ENCODE data around the gene VRK3. TPM values are rescaled to one million over a fixed set of nuclear protein-coding genes. Genes with fewer than 3 reads are reported as not detected.

The VRK3 gene
- total and polyA plus RNA-seq, 11 donors: 9.9 to 33.7 (median 23.1) TPM

DNA sequence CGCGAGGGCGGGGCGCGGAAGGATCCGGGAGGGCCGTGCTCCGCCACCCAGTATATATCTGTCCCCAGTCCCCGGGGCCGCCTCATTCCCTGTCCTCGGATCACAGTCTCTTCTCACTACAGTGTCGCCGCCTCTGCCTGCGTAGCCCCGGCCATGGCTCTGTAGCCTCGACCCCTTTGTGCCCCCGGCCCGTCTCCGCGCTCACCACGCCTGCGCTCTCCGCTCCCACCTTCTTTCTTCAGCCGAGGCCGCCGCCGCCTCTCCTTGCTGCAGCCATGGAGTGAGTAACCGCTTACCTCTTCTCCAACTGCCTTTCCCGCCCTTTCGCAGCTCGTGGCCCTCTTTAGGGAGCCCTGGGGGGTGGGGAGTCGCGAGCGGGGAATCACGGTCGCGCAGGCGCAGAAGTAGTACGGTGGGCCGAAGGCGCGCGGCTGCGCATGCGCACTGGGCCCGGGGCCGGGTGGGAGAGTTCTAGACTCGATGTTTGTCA, 96.0 kb downstream of the VRK3 start, which contains the start of the genes ATF5 and NUP62:
Gene ATF5 (plus strand): TSS at position 85 of the 490 bp plus-strand sequence. CDS start 1,646 bp downstream, outside the sequence.
Gene NUP62 (minus strand): TSS at position 384 of the 490 bp plus-strand sequence. CDS start 19,697 bp downstream, outside the sequence.
- peak within 1 kb of the TSS; percentile 54 to 99 (median 87) for H3K4me3 ChIP-seq
- H3K36me3 ChIP-seq: peaks cover 0 to 34% (median 20%) of the 10 kb centered on the region in 9 donors
- H3K27me3 ChIP-seq: no peaks in the 10 kb centered on the region
- peaks cover 0 to 45% (median 26%) of the 10 kb centered on the region in 12 donors for H3K4me1 ChIP-seq
- no peak for TF ChIP-seq CTCF (IDR thresholded peaks at IDR 0.05)
- ATAC-seq: peak; percentile 60 to 76 (median 74)
- 0 to 1% (median 0%) methylated on average over 37 to 48 of the region's 48 CpGs for WGBS, 4 donors
- H3K27ac ChIP-seq: peak within 1 kb of the TSS; percentile 87 to 98 (median 94)
- DNase-seq: peak; percentile 89 to 96 (median 92)
- intact Hi-C loops (cut with DNase I): loop anchor here in 1 of 10 donors (5.0 kb wide), 1 partner anchor 52 kb away; the partner anchor contains the start of genes AKT1S1 and TBC1D17
- no peaks in the 10 kb centered on the region for H3K9me3 ChIP-seq

- no peak for DNase-seq
- H3K9me3 ChIP-seq: no peaks in the 10 kb centered on the region
- H3K4me1 ChIP-seq: peaks cover 0 to 59% (median 26%) of the 10 kb centered on the region in 12 donors
- H3K36me3 ChIP-seq: peaks cover 0 to 48% (median 34%) of the 10 kb centered on the region in 9 donors
- peak overlapping the region in 1 of 12 donors; percentile 97 for H3K27ac ChIP-seq
- intact Hi-C loops (cut with DNase I): loop anchor here in 1 of 10 donors (5.0 kb wide), 1 partner anchor 50 kb away; the partner anchor contains the start of genes AKT1S1 and TBC1D17
- WGBS, 4 donors: 78 to 84% (median 83%) methylated on average over 14 of the region's 14 CpGs
- ATAC-seq: no peak
- peak overlapping the region in 8 of 12 donors; percentile 73 to 99 (median 83) for H3K4me3 ChIP-seq
- TF ChIP-seq CTCF (IDR thresholded peaks at IDR 0.05) (no peak), POLR2A (IDR thresholded peaks at IDR 0.05) (no peak)
- no peaks in the 10 kb centered on the region for H3K27me3 ChIP-seq
Observed at GRCh38 chr19:49927526-49928264, 97.5 kb downstream of the VRK3 start.

- 91 to 92% (median 91%) methylated on average over 10 of the region's 10 CpGs for WGBS, 4 donors
- no peak for ATAC-seq
- Histone ChIP-seq H3K4me1 (peaks cover 0 to 71% (median 26%) of the 10 kb centered on the region in 12 donors), H3K9me3 (no peaks in the 10 kb centered on the region), H3K36me3 (peaks cover 0 to 58% (median 34%) of the 10 kb centered on the region in 9 donors), H3K27me3 (no peaks in the 10 kb centered on the region), H3K27ac (no peak overlapping the region), H3K4me3 (no peak overlapping the region)
- intact Hi-C loops (cut with DNase I): loop anchor here in 1 of 10 donors (5.0 kb wide), 1 partner anchor 49 kb away; the partner anchor contains the start of genes AKT1S1 and TBC1D17
- no peak for TF ChIP-seq CTCF (IDR thresholded peaks at IDR 0.05)
- no peak for TF ChIP-seq POLR2A (IDR thresholded peaks at IDR 0.05)
- no peak for DNase-seq
Observed at GRCh38 chr19:49926515-49926914, 98.7 kb downstream of the VRK3 start.

Other genes with a start within 250 kb of the VRK3 start
- gene FUZ, start 212.1 kb downstream of the VRK3 start, total RNA-seq: 10 to 100 TPM; 12.7 to 29.1 (median 16.2) TPM
- 10 to 100 TPM; 14.3 to 24.3 TPM for gene FUZ, start 212.1 kb downstream of the VRK3 start, polyA plus RNA-seq
- gene MED25, start 207.1 kb downstream of the VRK3 start, total RNA-seq: 100 to 1,000 TPM in 1 of 9 donors, 10 to 100 TPM in 8; 45.8 to 119 (median 54.7) TPM
- gene MED25, start 207.1 kb downstream of the VRK3 start, polyA plus RNA-seq: 10 to 100 TPM; 44.1 to 60.2 TPM
- 100 to 1,000 TPM in 1 of 9 donors, 10 to 100 TPM in 8; 70.9 to 109 (median 91.5) TPM for gene PTOV1, start 174.2 kb downstream of the VRK3 start, total RNA-seq
- gene PTOV1, start 174.2 kb downstream of the VRK3 start, polyA plus RNA-seq: 100 to 1,000 TPM in 1 of 2 donors, 10 to 100 TPM in 1; 85.9 to 135 TPM
- gene PNKP, start 157.8 kb downstream of the VRK3 start, total RNA-seq: 10 to 100 TPM; 26.6 to 57.0 (median 36.8) TPM
- 10 to 100 TPM; 32.7 to 54.7 TPM for gene PNKP, start 157.8 kb downstream of the VRK3 start, polyA plus RNA-seq
- 10 to 100 TPM; 25.3 to 46.0 (median 31.2) TPM for gene AKT1S1, start 148.0 kb downstream of the VRK3 start, total RNA-seq
- gene AKT1S1, start 148.0 kb downstream of the VRK3 start, polyA plus RNA-seq: 10 to 100 TPM; 41.9 to 55.1 TPM
- gene TBC1D17, start 147.7 kb downstream of the VRK3 start, total RNA-seq: 10 to 100 TPM; 30.1 to 54.8 (median 39.8) TPM
- gene TBC1D17, start 147.7 kb downstream of the VRK3 start, polyA plus RNA-seq: 10 to 100 TPM; 30.7 to 35.9 TPM
- gene IL4I1, start 128.5 kb downstream of the VRK3 start, total RNA-seq: 10 to 100 TPM in 2 of 9 donors, under 1 TPM in 4, not detected in 3; 0.27 to 21.6 (median 0.64) TPM
- gene IL4I1, start 128.5 kb downstream of the VRK3 start, polyA plus RNA-seq: under 1 TPM in 1 of 2 donors, not detected in 1; 0.30 TPM
- 10 to 100 TPM in 2 of 9 donors, 1 to 10 TPM in 7; 3.9 to 33.0 (median 8.2) TPM for gene ATF5, start 96.2 kb downstream of the VRK3 start, total RNA-seq
- 10 to 100 TPM; 16.0 to 30.5 TPM for gene ATF5, start 96.2 kb downstream of the VRK3 start, polyA plus RNA-seq
- gene NUP62, start 95.9 kb downstream of the VRK3 start, total RNA-seq: 10 to 100 TPM; 24.6 to 61.9 (median 33.3) TPM
- gene NUP62, start 95.9 kb downstream of the VRK3 start, polyA plus RNA-seq: 10 to 100 TPM; 14.0 to 30.3 TPM
- gene SIGLEC11, start 64.2 kb downstream of the VRK3 start, total RNA-seq: 1 to 10 TPM in 5 of 9 donors, under 1 TPM in 2, not detected in 2; 0.37 to 3.0 (median 1.2) TPM
- gene SIGLEC11, start 64.2 kb downstream of the VRK3 start, polyA plus RNA-seq: under 1 TPM; 0.22 to 0.80 TPM
- gene ZNF473, start 633 bp upstream of the VRK3 start, total RNA-seq: 1 to 10 TPM; 2.3 to 6.5 (median 3.9) TPM
- gene ZNF473, start 633 bp upstream of the VRK3 start, polyA plus RNA-seq: 1 to 10 TPM; 1.6 to 2.6 TPM
- not detected for gene IZUMO2, start 137.9 kb upstream of the VRK3 start, total RNA-seq
- not detected for gene IZUMO2, start 137.9 kb upstream of the VRK3 start, polyA plus RNA-seq
- 100 to 1,000 TPM in 3 of 9 donors, 10 to 100 TPM in 6; 65.7 to 120 (median 90.5) TPM for gene MYH14, start 178.2 kb upstream of the VRK3 start, total RNA-seq
- 100 to 1,000 TPM in 1 of 2 donors, 10 to 100 TPM in 1; 45.8 to 132 TPM for gene MYH14, start 178.2 kb upstream of the VRK3 start, polyA plus RNA-seq